SK-N-SH (cell line): ENCODE measurements around the gene GPR137. TPM values are rescaled to one million over a fixed set of nuclear protein-coding genes. Genes with fewer than 3 reads are reported as not detected.

Experiments used
- CTCF ChIA-PET: fragments of 300-600, 350-600 bp; formaldehyde crosslinking; extraction: SDS; loops from one replicate; lab custom pipeline; 2021; lab: Yijun Ruan, JAX
- POLR2A ChIA-PET: fragments of 350-600 bp; sonication (Branson Sonifier 250); formaldehyde crosslinking; extraction: SDS; loops from one replicate; lab custom pipeline; 2020; ENCODE audit warnings: antibody characterized with exemption, inconsistent platforms; lab: Yijun Ruan, JAX
- DNase-seq: peaks from one replicate; pipeline ENCODE4 v3.0.0; 2012
- H2AFZ ChIP-seq: fragments of 200-600 bp; sonication (generic); 2 replicates; pipeline ENCODE4 v1.8.1; 2016; ENCODE audit warnings: antibody characterized with exemption, mild to moderate bottlenecking, low read depth
- H3F3A ChIP-seq: fragments of 200-600 bp; sonication (generic); replicated peaks from 2 replicates; pipeline ENCODE3; 2016; ENCODE audit warnings: antibody characterized with exemption, mild to moderate bottlenecking; ENCODE audit not compliant: insufficient read depth
- H3K27ac ChIP-seq, 2 experiments: fragments of 200-500 bp in 1 of 2; fragments of 200-600 bp in 1 of 2; sonication (Bioruptor generic) in 1 of 2; sonication (generic), shearing (Covaris generic) in 1 of 2; 2 replicates each; pipeline versions ENCODE4 v1.5.1 to v1.6.1; 2014 to 2016; ENCODE audit warnings: low read depth in 2 of 2, inconsistent platforms in 1 of 2, low read length in 1 of 2, mild to moderate bottlenecking in 1 of 2, mixed read lengths in 1 of 2
- H3K27me3 ChIP-seq: fragments of 200-600 bp; sonication (generic), shearing (Covaris generic); 2 replicates; pipeline ENCODE4 v1.6.1; 2016; ENCODE audit warnings: mixed run types; ENCODE audit not compliant: insufficient read depth
- H3K36me3 ChIP-seq, 2 experiments: fragments of 200-500 bp in 1 of 2; fragments of 200-600 bp in 1 of 2; sonication (Bioruptor generic) in 1 of 2; sonication (generic) in 1 of 2; replicated peaks in 1 of 2; 2 replicates each; pipeline versions ENCODE3 to v1.5.1; 2014 to 2016; ENCODE audit warnings: low read length in 1 of 2, mild to moderate bottlenecking in 1 of 2; ENCODE audit not compliant: insufficient read depth in 2 of 2, control insufficient read depth in 1 of 2
- H3K4me1 ChIP-seq, 2 experiments: fragments of 200-500 bp in 1 of 2; fragments of 200-600 bp in 1 of 2; sonication (Bioruptor generic) in 1 of 2; sonication (generic), shearing (Covaris generic) in 1 of 2; 2 replicates each; pipeline versions ENCODE4 v1.5.1 to v1.6.1; 2014 to 2016; ENCODE audit warnings: low read depth in 1 of 2, low read length in 1 of 2, mixed run types in 1 of 2; ENCODE audit not compliant: insufficient read depth in 2 of 2, control insufficient read depth in 1 of 2
- H3K4me2 ChIP-seq: fragments of 200-600 bp; sonication (generic), shearing (Covaris generic); 2 replicates; pipeline ENCODE4 v1.6.1; 2017; ENCODE audit warnings: mixed run types
- H3K4me3 ChIP-seq, 2 experiments: fragments of 200-500 bp in 1 of 2; fragments of 200-600 bp in 1 of 2; sonication (Bioruptor generic) in 1 of 2; sonication (generic), shearing (Covaris generic) in 1 of 2; 2 replicates each; pipeline versions ENCODE4 v1.5.1 to v1.8.1; 2014 to 2016; ENCODE audit warnings: low read depth in 2 of 2, inconsistent platforms in 1 of 2, low read length in 1 of 2, mild to moderate bottlenecking in 1 of 2, mixed read lengths in 1 of 2, moderate library complexity in 1 of 2
- H3K79me2 ChIP-seq: fragments of 200-600 bp; sonication (generic); 2 replicates; pipeline ENCODE4 v1.8.1; 2017; ENCODE audit warnings: mild to moderate bottlenecking; ENCODE audit not compliant: insufficient read depth
- H3K9ac ChIP-seq: fragments of 200-600 bp; sonication (generic); 2 replicates; pipeline ENCODE4 v1.6.1; 2017; ENCODE audit warnings: mixed run types
- H3K9me2 ChIP-seq: fragments of 200-600 bp; sonication (generic); 2 replicates; pipeline ENCODE4 v1.6.1; 2017; ENCODE audit warnings: mixed run types
- H3K9me3 ChIP-seq: fragments of 200-600 bp; sonication (generic); 2 replicates; pipeline ENCODE4 v1.6.1; 2017; ENCODE audit warnings: mixed run types, mild to moderate bottlenecking, moderate library complexity
- H4K20me1 ChIP-seq: fragments of 200-600 bp; sonication (generic); 2 replicates; pipeline ENCODE4 v1.6.1; 2017; ENCODE audit warnings: mild to moderate bottlenecking, mixed run types; ENCODE audit not compliant: insufficient read depth
- EP300 ChIP-seq, 2 experiments: IDR thresholded peaks; 2 replicates each; pipeline versions ENCODE4 v1.4.0 to v1.6.1; 2012; ENCODE audit warnings: borderline replicate concordance in 1 of 2, low read depth in 1 of 2, low read length in 1 of 2
- FOXJ3 ChIP-seq: sonication (generic); formaldehyde crosslinking; IDR thresholded peaks from 2 replicates; pipeline ENCODE4 v1.5.1; 2020; ENCODE audit warnings: mild to moderate bottlenecking, missing genetic modification reagents
- JUND ChIP-seq: IDR thresholded peaks from 2 replicates; pipeline ENCODE4 v1.4.0; 2012
- MXI1 ChIP-seq: IDR thresholded peaks from 2 replicates; pipeline ENCODE4 v1.6.1; 2012; ENCODE audit warnings: mild to moderate bottlenecking, low read depth, low read length, improper control_type of control experiment
- POLR2AphosphoS5 ChIP-seq: IDR thresholded peaks from 2 replicates; pipeline ENCODE4 v1.6.1; 2012; ENCODE audit warnings: low read depth, low read length
- RCOR1 ChIP-seq: fragments of 150-350 bp; IDR thresholded peaks from 2 replicates; pipeline ENCODE4 v1.6.1; 2017; ENCODE audit warnings: antibody characterized with exemption, low read length
- RFX5 ChIP-seq: IDR thresholded peaks from 2 replicates; pipeline ENCODE4 v1.6.1; 2012; ENCODE audit warnings: mild to moderate bottlenecking, improper control_type of control experiment, low read length
- SIN3A ChIP-seq: IDR thresholded peaks from 2 replicates; pipeline ENCODE4 v1.6.1; 2012; ENCODE audit warnings: low read depth, mild to moderate bottlenecking, low read length, moderate library complexity, borderline replicate concordance
- SMC3 ChIP-seq: IDR thresholded peaks from 2 replicates; pipeline ENCODE4 v1.6.1; 2012; ENCODE audit warnings: low read depth, low read length, improper control_type of control experiment
- TCF12 ChIP-seq: IDR thresholded peaks from 2 replicates; pipeline ENCODE4 v1.4.0; 2012
- YY1 ChIP-seq: IDR thresholded peaks from 2 replicates; pipeline ENCODE4 v1.4.0; 2012; ENCODE audit warnings: low read depth, mild to moderate bottlenecking
- WGBS: methylation state at CpG from one replicate; pipeline ENCODE4 v1.1.6; 2017; ENCODE audit warnings: low lambda C conversion rate; 5-methylcytosine and 5-hydroxymethylcytosine counted together
- polyA plus RNA-seq, 3 experiments: library from polyadenylated mRNA; depleted of rRNA; stranded (reverse); fragments of >200 nt; gene quantifications; 2 replicates each; pipeline ENCODE4 v1.2.3, GENCODE V29; 2012
- TF ChIP-seq, protein P1 (sequence below): fragments of 150-350 bp; IDR thresholded peaks from 2 replicates; pipeline ENCODE4 v1.6.1; 2016; ENCODE audit warnings: mild to moderate bottlenecking, low read depth, low read length
- TF ChIP-seq, protein P2 (sequence below): IDR thresholded peaks from 2 replicates; pipeline ENCODE4 v1.4.0; 2012; ENCODE audit warnings: low read depth, borderline replicate concordance
- TF ChIP-seq, protein P3 (sequence below): fragments of 200-600 bp; sonication (generic); IDR thresholded peaks from 2 replicates; pipeline ENCODE4 v1.6.1; 2017; ENCODE audit warnings: antibody characterized with exemption, mild to moderate bottlenecking, moderate library complexity
- TF ChIP-seq, protein P4 (sequence below): IDR thresholded peaks from 2 replicates; pipeline ENCODE4 v1.6.1; 2012; ENCODE audit warnings: mild to moderate bottlenecking, low read depth, low read length, moderate library complexity

The GPR137 gene
- polyA plus RNA-seq, 1 of the 3 experiments (the other 2 are of a cell fraction): 29.9 TPM

DNA sequence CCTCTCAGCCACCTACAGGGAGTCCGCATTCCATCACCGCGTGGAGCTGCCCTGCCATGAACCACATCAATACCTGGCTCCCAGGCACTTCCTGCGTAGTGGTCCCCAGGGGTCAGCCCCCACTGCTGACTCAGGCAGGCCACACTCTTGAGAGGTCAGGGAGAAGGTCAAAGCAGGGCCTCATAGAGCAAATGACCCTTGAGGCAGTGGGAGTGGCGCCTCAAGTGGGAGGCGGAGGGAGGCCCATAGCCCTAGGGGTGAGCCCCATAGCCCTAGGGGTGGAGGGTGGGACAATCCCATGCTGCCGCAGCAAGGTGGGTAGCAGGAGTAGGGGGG lies 37.2 kb downstream of the GPR137 start:
- Histone ChIP-seq H4K20me1 (no peaks in the 10 kb centered on the region), H3K27ac (no peak overlapping the region), H3K79me2 (peaks cover 26% of the 10 kb centered on the region), H3K9me3 (no peaks in the 10 kb centered on the region), H3K36me3 (peaks cover 0 to 10% of the 10 kb centered on the region in 2 experiments), H3K9me2 (no peaks in the 10 kb centered on the region), H3K9ac (no peak overlapping the region), H3K4me1 (peaks cover 0 to 9% of the 10 kb centered on the region in 2 experiments; a peak in 1 of 4 replicates), H3K27me3 (no peaks in the 10 kb centered on the region), H2AFZ (no peak overlapping the region), H3K4me2 (no peak overlapping the region), H3F3A (peaks cover 4% of the 10 kb centered on the region), H3K4me3 (no peak overlapping the region)
- TF ChIP-seq MXI1 (no peak), EP300 (IDR thresholded peaks at IDR 0.05; ENCODE audit: borderline replicate concordance in 1 of 2, low read depth in 1 of 2, low read length in 1 of 2) (no peak), POLR2AphosphoS5 (no peak), SMC3 (no peak), FOXJ3 (no peak), YY1 (no peak), RFX5 (no peak), JUND (no peak), SIN3A (no peak), RCOR1 (no peak), TCF12 (no peak)
- TF ChIP-seq, protein P1, sequence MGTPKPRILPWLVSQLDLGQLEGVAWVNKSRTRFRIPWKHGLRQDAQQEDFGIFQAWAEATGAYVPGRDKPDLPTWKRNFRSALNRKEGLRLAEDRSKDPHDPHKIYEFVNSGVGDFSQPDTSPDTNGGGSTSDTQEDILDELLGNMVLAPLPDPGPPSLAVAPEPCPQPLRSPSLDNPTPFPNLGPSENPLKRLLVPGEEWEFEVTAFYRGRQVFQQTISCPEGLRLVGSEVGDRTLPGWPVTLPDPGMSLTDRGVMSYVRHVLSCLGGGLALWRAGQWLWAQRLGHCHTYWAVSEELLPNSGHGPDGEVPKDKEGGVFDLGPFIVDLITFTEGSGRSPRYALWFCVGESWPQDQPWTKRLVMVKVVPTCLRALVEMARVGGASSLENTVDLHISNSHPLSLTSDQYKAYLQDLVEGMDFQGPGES: no peak
- TF ChIP-seq, protein P2, sequence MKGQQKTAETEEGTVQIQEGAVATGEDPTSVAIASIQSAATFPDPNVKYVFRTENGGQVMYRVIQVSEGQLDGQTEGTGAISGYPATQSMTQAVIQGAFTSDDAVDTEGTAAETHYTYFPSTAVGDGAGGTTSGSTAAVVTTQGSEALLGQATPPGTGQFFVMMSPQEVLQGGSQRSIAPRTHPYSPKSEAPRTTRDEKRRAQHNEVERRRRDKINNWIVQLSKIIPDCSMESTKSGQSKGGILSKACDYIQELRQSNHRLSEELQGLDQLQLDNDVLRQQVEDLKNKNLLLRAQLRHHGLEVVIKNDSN: no peak
- TF ChIP-seq, protein P3, sequence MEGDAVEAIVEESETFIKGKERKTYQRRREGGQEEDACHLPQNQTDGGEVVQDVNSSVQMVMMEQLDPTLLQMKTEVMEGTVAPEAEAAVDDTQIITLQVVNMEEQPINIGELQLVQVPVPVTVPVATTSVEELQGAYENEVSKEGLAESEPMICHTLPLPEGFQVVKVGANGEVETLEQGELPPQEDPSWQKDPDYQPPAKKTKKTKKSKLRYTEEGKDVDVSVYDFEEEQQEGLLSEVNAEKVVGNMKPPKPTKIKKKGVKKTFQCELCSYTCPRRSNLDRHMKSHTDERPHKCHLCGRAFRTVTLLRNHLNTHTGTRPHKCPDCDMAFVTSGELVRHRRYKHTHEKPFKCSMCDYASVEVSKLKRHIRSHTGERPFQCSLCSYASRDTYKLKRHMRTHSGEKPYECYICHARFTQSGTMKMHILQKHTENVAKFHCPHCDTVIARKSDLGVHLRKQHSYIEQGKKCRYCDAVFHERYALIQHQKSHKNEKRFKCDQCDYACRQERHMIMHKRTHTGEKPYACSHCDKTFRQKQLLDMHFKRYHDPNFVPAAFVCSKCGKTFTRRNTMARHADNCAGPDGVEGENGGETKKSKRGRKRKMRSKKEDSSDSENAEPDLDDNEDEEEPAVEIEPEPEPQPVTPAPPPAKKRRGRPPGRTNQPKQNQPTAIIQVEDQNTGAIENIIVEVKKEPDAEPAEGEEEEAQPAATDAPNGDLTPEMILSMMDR: no peak
- TF ChIP-seq, protein P4, sequence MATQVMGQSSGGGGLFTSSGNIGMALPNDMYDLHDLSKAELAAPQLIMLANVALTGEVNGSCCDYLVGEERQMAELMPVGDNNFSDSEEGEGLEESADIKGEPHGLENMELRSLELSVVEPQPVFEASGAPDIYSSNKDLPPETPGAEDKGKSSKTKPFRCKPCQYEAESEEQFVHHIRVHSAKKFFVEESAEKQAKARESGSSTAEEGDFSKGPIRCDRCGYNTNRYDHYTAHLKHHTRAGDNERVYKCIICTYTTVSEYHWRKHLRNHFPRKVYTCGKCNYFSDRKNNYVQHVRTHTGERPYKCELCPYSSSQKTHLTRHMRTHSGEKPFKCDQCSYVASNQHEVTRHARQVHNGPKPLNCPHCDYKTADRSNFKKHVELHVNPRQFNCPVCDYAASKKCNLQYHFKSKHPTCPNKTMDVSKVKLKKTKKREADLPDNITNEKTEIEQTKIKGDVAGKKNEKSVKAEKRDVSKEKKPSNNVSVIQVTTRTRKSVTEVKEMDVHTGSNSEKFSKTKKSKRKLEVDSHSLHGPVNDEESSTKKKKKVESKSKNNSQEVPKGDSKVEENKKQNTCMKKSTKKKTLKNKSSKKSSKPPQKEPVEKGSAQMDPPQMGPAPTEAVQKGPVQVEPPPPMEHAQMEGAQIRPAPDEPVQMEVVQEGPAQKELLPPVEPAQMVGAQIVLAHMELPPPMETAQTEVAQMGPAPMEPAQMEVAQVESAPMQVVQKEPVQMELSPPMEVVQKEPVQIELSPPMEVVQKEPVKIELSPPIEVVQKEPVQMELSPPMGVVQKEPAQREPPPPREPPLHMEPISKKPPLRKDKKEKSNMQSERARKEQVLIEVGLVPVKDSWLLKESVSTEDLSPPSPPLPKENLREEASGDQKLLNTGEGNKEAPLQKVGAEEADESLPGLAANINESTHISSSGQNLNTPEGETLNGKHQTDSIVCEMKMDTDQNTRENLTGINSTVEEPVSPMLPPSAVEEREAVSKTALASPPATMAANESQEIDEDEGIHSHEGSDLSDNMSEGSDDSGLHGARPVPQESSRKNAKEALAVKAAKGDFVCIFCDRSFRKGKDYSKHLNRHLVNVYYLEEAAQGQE: no peak
- 98% methylated on average over 6 of the region's 7 CpGs for WGBS
- ChIA-PET CTCF (interaction anchor here (0.9 to 1.4 kb wide), 3 partner anchors 9 to 33 kb away, joined by 3 to 4 read pairs (median 3); no protein-coding TSS in a partner anchor), POLR2A (interaction anchor here (1.5 kb wide), 1 partner anchor 18 kb away, joined by 4 read pairs; the partner anchor contains the start of gene ESRRA)
- no peak for DNase-seq
